GM10266 (cell line): ENCODE data around the gene PCBP3.
"Not testable (repeated sequence)": the region's sequence is repeated elsewhere in the genome, so short reads cannot be mapped to it uniquely, and the experiment has no call there.

Experiments
- DNase-seq: peaks from one replicate; pipeline ENCODE4 v3.0.0; 2012; ENCODE audit errors: extremely low spot score
- TF ChIP-seq, protein P1 (sequence below): IDR thresholded peaks from 2 replicates; pipeline ENCODE4 v1.5.1; 2012; ENCODE audit warnings: mild to moderate bottlenecking, low read depth; ENCODE audit not compliant: control insufficient read depth, insufficient read depth; ENCODE audit errors: missing control alignments

The PCBP3 gene

GRCh38 chr21:45850181-45850580, 206.7 kb downstream of the PCBP3 start:
- TF ChIP-seq, protein P1, sequence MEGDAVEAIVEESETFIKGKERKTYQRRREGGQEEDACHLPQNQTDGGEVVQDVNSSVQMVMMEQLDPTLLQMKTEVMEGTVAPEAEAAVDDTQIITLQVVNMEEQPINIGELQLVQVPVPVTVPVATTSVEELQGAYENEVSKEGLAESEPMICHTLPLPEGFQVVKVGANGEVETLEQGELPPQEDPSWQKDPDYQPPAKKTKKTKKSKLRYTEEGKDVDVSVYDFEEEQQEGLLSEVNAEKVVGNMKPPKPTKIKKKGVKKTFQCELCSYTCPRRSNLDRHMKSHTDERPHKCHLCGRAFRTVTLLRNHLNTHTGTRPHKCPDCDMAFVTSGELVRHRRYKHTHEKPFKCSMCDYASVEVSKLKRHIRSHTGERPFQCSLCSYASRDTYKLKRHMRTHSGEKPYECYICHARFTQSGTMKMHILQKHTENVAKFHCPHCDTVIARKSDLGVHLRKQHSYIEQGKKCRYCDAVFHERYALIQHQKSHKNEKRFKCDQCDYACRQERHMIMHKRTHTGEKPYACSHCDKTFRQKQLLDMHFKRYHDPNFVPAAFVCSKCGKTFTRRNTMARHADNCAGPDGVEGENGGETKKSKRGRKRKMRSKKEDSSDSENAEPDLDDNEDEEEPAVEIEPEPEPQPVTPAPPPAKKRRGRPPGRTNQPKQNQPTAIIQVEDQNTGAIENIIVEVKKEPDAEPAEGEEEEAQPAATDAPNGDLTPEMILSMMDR = no peak
- no peak for DNase-seq

DNA sequence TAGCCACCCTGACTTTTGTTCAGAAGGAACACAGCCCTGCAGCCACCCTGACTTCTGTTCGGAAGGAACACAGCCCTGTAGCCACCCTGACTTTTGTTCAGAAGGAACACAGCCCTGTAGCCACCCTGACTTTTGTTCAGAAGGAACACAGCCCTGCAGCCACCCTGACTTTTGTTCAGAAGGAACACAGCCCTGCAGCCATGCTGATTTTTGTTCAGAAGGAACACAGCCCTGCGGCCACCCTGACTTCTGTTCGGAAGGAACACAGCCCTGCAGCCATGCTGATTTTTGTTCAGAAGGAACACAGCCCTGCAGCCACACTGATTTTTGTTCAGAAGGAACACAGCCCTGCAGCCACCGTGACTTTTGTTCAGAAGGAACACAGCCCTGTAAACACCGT, 208.9 kb downstream of the PCBP3 start:
- not testable (repeated sequence) for DNase-seq

DNA sequence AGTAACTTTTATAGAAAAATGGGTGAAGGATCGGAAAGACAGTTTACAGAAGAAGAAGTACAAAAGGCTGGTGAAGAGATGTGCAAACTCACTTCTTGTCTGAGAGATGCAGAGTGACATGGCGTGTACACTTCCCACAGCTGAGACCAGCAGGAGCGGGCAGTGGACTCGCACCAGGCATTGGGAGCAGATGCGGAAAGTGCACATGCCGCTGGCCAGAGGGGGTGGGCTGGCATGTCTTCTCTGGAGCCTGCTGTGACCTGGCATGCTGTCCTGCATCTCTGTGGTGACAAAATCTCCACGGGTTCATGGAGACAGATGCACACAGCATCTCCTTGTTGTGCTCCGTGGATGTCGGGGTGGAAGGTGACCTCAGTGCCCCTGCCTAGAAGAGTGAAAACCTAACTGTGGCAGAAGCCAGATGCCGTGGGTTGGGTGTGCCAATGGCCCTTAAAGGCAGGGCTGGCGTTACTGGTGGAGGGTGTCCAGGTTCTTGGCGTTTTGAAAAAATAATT, 209.4 kb downstream of the PCBP3 start:
- no peak for DNase-seq
- TF ChIP-seq, protein P1 = no peak

DNA sequence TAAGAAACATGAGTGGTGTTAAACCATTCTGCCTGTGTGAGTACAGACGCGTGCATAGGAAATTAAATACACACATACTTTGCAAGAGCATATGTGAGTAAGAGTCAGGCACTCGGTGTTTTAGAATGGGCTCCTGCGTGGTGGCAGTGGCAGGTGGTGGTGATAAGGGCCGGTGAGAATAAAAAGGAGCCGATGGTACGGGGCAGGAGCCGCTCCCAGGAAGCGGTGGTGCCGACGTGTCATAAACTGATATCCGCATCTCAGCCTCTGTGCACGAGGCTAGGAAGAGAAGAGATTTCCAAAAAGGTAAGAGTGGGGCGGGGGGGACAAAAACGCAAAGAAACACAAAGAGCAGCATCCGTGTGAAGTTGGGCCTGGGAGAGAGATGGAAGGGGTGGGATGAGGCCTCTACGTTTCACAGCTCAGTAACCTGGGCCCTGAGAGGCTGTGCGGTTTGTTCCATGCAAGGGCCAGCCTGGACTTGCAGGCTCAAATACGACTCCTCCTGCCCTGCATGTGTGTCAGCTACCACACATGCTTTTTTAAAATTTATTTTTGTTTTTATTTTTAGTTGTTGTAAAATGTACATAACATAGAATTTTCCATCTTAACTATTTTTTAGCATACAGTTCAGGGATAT, 210.3 kb downstream of the PCBP3 start:
- DNase-seq = no peak
- TF ChIP-seq, protein P1 = no peak

DNA sequence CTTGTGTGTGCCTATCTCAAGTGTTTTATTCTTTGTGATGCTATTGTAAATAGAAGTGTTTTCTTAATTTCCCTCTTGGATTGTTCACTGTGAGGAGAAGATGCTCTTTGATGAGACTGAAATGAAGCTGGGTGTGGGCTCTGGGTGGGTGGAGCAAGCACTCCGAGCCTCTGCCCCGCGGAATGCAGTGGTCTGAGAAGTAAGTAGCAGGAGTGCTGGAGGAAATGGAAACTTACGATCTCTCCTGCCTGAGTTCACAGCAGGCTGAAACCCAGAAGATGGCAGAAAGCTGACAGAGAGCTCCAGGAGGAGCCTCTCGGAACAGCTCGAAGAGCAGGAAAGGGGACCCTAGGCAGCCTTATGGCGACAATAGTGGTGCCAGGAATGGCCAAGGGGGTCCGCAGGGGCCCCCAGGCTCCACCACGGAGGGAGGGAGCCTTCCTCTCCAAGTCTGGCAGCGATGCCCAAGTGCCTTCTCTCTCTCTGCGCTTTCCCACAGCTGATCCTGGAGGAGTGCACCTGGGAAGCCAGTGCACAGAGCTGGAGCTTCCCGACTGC, 211.2 kb downstream of the PCBP3 start:
- TF ChIP-seq, protein P1 = no peak
- DNase-seq = no peak

DNA sequence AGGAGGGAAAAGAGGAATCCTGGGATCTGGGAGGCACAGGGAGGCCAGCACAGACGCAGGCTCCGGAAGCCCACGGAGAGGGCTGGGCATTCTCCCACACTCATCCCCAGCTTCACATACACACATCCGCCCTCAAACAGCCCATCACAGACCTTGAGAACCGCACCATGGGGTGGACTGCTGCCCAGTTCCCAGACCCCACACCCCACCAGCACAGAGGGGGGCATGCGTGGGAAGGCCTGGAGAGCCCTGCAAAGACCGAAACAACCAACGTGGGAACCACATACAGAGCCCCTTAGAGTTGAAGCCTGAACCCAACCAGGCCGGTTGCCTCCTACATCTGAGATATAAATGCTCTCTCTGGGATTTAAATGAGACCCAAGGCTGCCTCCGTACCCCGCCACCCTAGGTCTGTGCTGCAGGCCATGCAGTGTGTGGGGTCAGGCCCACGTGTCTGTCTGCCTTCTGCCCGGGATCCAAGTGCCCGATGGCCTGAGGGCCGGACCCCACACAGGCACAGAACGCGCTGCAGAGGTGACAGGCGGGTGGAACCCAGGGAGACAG, 211.8 kb downstream of the PCBP3 start:
- TF ChIP-seq, protein P1 = no peak
- no peak for DNase-seq

GRCh38 chr21:45856442-45856841, 212.9 kb downstream of the PCBP3 start:
- no peak for DNase-seq
- TF ChIP-seq, protein P1 = no peak

- no peak for DNase-seq
- TF ChIP-seq, protein P1 = no peak
Observed at GRCh38 chr21:45856906-45857305, 213.4 kb downstream of the PCBP3 start.
